Measurements from ENCODE around the gene HMGN4.

The HMGN4 gene

DNA sequence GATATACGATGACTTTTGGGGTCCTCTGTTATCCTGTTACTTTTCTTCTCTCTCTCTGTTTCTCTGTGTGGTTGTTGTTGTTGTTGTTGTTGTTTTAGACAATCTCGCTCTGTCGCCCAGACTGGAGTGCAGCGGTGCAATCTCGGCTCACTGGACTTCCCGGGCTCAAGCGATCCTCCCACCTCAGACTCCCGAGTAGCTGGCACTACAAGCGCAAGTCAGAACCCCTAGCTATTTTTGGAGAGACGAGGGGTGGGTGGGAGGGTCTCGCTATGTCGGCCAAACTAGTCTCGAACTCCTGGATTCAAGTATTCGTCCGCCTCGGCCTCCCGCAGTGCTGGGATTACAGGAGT, 39.5 kb downstream of the HMGN4 start:
- DNase-seq, result no peak
- ATAC-seq, result no peak
- peaks cover 9 to 12% of the 10 kb centered on the region in 2 donors for H3K9me3 Mint-ChIP-seq
- peaks cover 3% of the 10 kb centered on the region for H3K27me3 Mint-ChIP-seq
- peak overlapping the region; percentile 78 to 80 for H3K4me3 Mint-ChIP-seq
- peaks cover 46% of the 10 kb centered on the region for H3K4me1 Mint-ChIP-seq
- peak overlapping the region in 1 of 2 donors; percentile 76 for H3K27ac Mint-ChIP-seq

DNA sequence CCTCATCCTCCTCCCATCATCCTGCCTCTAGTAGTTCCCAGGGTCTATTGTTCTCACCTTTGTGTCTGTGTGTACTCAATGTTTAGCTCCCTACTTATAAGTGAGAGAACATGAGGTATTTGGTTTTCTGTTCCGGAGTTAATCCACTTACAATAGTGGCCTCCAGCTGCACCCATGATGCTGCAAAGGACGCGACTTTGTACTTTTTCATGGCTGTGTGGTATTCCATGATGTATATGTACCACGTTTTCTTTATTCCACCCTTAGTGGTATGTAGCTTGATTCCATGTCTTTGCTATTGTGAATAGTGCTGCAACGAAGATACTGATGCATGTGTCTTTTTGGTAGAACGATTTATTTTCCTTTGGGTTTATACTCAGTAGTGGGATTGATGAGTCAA, 40.1 kb downstream of the HMGN4 start:
- DNase-seq (no peak), ATAC-seq (no peak)
- Mint-ChIP-seq H3K4me3 (no peak overlapping the region), H3K4me1 (peaks cover 41% of the 10 kb centered on the region), H3K9me3 (peaks cover 9 to 12% of the 10 kb centered on the region in 2 donors), H3K27me3 (peaks cover 9% of the 10 kb centered on the region), H3K27ac (no peak overlapping the region)

DNA sequence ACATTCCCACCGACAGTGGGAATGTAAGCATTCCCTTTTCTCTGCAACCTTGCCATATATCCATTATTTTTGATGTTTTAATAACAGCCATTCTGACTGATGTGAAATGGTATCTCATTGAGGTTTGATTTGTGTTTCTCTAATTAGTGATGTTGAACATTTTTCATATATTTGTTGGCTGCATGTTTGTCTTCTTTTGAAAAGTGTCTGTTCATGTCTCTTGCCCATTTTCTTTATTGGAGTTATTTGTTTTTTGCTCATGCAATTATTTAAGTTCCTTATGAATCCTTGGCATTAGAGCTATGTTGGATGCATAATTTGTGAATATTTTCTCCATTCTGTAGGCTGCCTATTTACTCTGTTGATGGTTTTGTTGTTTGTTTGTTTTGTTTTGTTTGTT, 40.6 kb downstream of the HMGN4 start:
- peaks cover 9 to 12% of the 10 kb centered on the region in 2 donors for H3K9me3 Mint-ChIP-seq

DNA sequence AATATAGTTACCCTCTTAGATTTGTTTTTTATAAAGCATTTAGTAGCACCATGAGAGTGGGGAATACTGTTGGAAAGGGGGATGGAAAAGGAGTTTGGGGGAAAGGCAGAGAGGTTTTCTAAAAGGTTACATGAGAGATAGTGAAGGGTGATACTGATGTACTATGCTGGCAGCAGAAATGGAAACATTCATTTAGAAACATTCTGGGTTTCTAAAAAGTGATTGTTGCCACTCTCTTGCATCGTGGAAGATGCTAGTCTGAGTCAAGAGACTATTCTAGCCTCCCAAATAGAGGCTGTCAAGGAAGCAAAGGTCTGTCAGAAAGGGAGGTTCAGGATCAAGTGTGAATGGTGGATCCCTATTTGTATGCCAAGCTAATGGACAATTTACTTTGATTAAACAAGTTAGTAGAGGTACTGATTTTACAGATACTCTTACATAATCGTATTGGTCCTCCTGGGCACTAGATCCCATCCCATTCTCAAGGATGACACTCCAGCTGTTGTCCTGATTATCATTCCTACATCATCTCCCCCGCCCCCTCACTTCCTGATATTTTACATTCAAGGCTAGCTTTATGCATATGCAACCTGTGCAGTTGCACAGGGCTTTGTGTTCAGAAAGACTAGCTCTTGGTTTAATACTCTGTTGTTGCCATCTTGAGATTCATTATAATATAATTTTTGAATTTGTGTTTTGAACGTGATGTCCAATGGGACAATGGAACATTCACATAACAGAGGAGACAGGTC, 43.2 kb downstream of the HMGN4 start:
- peaks cover 9 to 12% of the 10 kb centered on the region in 2 donors for H3K9me3 Mint-ChIP-seq
- DNase-seq (no peak), ATAC-seq (peak; percentile 75)
- no peak overlapping the region for H3K4me3 Mint-ChIP-seq
- H3K27ac Mint-ChIP-seq, result peak overlapping the region; percentile 1 to 84
- peaks cover 28% of the 10 kb centered on the region for H3K27me3 Mint-ChIP-seq
- peaks cover 31% of the 10 kb centered on the region for H3K4me1 Mint-ChIP-seq

More for the DNA sequence above, 40.6 kb downstream of the HMGN4 start:
- ATAC-seq, result no peak
- Mint-ChIP-seq H3K27me3 (peaks cover 13% of the 10 kb centered on the region), H3K27ac (no peak overlapping the region), H3K4me1 (peaks cover 36% of the 10 kb centered on the region), H3K4me3 (no peak overlapping the region)
- no peak for DNase-seq

DNA sequence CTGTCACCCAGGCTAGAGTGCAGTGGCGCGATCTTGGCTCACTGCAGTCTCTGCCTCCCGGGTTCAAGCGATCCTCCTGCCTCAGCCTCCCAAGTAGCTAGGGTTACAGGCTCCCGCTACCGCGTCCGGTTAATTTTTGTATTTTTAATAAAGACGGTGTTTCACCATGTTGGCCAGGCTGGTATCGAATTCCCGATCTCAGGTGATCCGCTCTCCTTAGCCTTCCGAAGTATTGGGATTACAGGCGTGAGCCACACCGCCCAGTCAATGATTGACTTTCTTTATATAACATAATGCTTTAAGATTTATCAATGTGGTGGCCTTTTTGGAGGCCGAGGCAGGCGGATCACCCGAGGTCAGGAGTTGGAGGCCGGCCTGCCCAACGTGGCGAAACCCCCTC, 50.8 kb downstream of the HMGN4 start:
- Mint-ChIP-seq H3K4me1 (peaks cover 5% of the 10 kb centered on the region), H3K27ac (no peak overlapping the region), H3K9me3 (no peaks in the 10 kb centered on the region), H3K4me3 (no peak overlapping the region), H3K27me3 (peaks cover 45% of the 10 kb centered on the region)
- no peak for DNase-seq
- no peak for ATAC-seq

- Mint-ChIP-seq H3K27me3 (peaks cover 33% of the 10 kb centered on the region), H3K27ac (no peak overlapping the region), H3K4me3 (no peak overlapping the region), H3K9me3 (no peaks in the 10 kb centered on the region), H3K4me1 (peaks cover 5% of the 10 kb centered on the region)
- no peak for ATAC-seq
- DNase-seq, result no peak
These were observed 54.5 kb downstream of the HMGN4 start for GRCh38 chr6:26592649-26593048.

DNA sequence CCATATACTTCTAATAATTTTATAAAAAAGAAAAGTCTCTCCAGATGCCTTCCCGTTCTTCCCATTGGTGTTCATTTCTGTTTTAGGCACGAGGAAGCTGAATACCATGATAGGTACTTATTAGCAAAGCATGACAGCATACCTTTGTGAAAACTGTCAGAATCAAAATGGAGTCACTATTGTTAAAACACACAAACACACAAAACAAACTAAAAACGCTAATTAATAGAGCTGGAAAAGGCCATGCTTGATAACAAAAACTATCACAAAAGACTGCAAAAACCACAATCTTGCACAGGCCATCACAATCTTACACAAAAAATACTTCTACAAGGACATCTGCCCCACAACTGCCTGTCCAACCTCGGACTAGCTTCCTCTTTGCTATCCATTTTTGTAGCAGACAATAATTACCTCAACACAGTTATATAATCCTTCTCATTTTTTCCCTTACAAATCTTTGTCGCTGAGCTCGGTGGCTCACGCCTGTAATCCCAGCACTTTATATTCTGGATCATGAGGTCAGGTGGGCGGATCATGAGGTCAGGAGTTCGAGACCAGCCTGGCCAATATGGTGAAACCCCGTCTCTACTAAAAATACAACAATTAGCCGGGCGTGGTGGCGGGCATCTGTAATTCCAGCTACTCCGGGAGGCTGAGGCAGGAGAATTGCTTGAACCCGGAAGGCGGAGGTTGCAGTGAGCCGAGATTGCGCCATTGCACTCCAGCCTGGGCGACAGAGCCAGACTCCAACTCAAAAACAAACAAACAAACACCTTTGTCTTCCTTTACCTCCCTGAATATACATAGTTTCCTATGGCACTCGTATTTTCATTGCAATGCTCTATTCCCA, 55.3 kb downstream of the HMGN4 start:
- Mint-ChIP-seq H3K4me3 (peak overlapping the region in 1 of 2 donors; percentile 52), H3K4me1 (peaks cover 13% of the 10 kb centered on the region)

DNA sequence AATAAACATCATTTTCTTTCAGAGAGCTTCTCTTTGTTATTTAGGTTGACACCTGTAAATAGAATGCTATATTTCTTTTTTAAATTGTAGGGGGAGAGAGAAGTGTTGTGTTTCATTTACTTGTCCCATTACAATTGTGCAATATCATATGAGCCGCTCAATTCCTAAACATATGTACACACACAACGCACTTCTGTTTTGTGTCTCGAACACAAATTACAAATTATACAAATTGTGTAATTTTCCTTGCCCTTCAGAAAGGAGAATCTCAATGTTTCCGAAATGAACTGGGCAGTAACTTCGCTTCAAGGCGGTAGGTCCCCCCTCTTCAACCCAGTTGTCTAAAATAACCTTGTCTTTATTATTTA, 55.9 kb downstream of the HMGN4 start:
- H3K4me1 Mint-ChIP-seq, result peaks cover 19% of the 10 kb centered on the region
- H3K4me3 Mint-ChIP-seq, result peak overlapping the region in 1 of 2 donors; percentile 52
- H3K27me3 Mint-ChIP-seq, result peaks cover 33% of the 10 kb centered on the region
- ATAC-seq (no peak), DNase-seq (no peak)
- H3K27ac Mint-ChIP-seq, result no peak overlapping the region
- no peaks in the 10 kb centered on the region for H3K9me3 Mint-ChIP-seq

More for the DNA sequence above, 55.3 kb downstream of the HMGN4 start:
- Mint-ChIP-seq H3K9me3 (no peaks in the 10 kb centered on the region), H3K27me3 (peaks cover 33% of the 10 kb centered on the region), H3K27ac (no peak overlapping the region)
- no peak for ATAC-seq
- no peak for DNase-seq

- Mint-ChIP-seq H3K4me3 (peak overlapping the region in 1 of 2 donors; percentile 16), H3K4me1 (peaks cover 28% of the 10 kb centered on the region), H3K27ac (peak overlapping the region in 1 of 2 donors; percentile 51), H3K9me3 (no peaks in the 10 kb centered on the region), H3K27me3 (peaks cover 32% of the 10 kb centered on the region)
- DNase-seq (peak; percentile 36 to 71), ATAC-seq (no peak)
These were observed 56.8 kb downstream of the HMGN4 start for GRCh38 chr6:26594730-26595632.

- H3K9me3 Mint-ChIP-seq, result no peaks in the 10 kb centered on the region
- H3K4me3 Mint-ChIP-seq, result no peak overlapping the region
- peak; percentile 75 for ATAC-seq
- peaks cover 36% of the 10 kb centered on the region for H3K4me1 Mint-ChIP-seq
- no peak overlapping the region for H3K27ac Mint-ChIP-seq
- peak; percentile 86 to 87 for DNase-seq
- H3K27me3 Mint-ChIP-seq, result peaks cover 28% of the 10 kb centered on the region
These were observed 57.6 kb downstream of the HMGN4 start for GRCh38 chr6:26595669-26596269.

All from stimulated activated naive CD8-positive, alpha-beta T cell treated with anti-CD3 and anti-CD28 coated beads, Interleukin-15, amount 100 ng/mL, for 72 hours (primary cell).